Stimulated activated CD4-positive, alpha-beta T cell treated with anti-CD3 and anti-CD28 coated beads, Interleukin-15, amount 100 ng/mL, for 48 hours (primary cell): Measurements from ENCODE around the gene SH3BGRL2.
"Not testable (repeated sequence)": the region's sequence is repeated elsewhere in the genome, so short reads cannot be mapped to it uniquely, and the experiment has no call there.

ENCODE experiments used
- DNase-seq, 2 donors: peaks; one replicate each; pipeline ENCODE4 v3.0.0-alpha.2; 2020; ENCODE audit warnings: low read depth in 2 of 2

Gene SH3BGRL2

DNA sequence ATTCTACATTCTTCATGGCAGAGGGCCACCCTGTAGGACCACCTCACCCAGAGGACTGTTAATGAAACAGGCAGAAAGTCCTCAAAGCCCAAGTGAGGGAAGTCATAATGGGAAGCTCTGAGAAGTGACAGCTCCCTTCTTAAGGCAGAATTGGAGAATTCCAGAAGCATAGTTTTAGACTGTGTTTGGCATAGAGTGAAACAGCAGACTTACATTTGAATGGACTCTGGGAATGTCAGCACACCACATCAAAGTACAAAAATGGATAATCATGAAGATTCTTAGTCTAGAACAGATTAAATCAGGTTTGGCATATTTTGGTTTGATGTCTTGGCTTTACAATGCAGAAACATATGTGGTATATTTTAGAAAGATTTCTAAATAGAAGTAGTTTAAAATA, 17.9 kb downstream of the SH3BGRL2 start:
- no peak for DNase-seq

DNA sequence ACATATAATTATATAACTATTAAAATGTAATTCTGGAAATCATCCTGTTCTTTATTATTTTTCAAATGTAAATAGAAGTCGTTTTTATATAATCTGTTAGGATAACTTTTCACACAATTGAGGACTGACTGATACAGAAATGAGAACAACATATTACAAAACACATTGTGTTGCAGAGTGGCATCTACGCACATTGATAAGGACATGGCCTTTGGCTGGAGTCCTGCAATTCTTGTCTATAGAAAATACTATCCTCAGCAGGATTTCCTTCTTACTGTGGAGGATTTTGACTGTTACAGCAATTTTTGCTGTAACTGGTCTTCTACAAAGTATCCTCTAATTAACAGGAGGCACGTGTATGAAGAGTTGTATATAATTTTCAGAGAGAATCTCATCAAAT, 19.8 kb downstream of the SH3BGRL2 start:
- DNase-seq = no peak

DNA sequence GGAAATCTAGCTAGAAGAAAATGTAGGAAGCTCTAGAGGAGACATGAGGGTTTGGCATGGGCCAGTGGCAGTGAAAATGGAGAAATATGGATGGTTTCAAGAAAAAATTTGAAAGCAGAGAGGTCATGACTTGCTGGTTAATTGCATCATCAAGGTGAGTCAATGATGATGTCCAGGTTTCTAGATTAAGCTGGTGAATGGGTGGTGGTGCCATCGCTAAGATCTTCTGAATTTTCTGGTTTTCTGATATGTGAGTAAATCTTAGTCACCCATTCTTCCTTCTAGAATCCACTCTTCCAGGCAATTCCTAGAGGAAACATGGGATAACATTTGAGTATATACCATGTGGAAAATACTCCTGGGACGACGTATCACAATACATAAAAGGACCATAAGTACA, 25.0 kb downstream of the SH3BGRL2 start:
- no peak for DNase-seq

DNA sequence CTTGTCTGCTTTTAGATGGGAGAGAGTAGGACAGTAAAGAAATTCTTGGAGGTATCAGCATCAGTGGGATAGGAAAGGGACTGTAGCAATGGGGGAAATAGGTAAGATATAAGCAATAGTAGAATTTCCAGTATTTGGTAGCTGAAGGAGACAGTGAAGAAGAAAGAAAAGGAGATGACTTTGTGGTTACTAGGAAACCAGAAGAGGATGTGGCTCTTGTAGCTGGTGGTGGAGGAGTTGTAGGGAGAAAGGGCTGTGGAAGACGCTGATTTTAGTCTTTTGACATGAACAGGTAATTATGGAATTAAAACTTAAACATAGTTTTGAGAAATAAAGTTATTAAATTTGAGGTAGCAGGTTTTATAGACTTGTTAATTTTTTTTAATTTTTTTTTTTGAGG, 26.1 kb downstream of the SH3BGRL2 start:
- DNase-seq = no peak

DNA sequence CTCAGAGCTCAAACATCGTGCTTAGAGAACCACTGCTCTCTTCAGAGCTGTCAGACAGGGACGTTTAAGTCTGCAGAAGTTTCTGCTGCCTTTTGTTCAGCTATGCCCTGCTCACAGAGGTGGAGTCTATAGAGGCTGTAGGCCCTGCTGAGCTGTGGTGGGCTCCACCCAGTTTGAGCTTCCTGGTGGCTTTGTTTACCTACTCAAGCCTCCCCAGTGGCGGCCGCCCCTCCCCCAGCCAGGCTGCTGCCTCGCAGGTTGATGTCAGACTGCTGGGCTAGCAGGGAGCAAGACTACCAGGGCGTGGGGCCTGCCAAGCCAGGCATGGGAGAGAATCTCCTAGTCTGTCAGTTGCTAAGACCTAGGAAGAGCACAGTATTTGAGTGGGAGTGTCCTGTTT, 32.5 kb downstream of the SH3BGRL2 start:
- DNase-seq = not testable (repeated sequence)

DNA sequence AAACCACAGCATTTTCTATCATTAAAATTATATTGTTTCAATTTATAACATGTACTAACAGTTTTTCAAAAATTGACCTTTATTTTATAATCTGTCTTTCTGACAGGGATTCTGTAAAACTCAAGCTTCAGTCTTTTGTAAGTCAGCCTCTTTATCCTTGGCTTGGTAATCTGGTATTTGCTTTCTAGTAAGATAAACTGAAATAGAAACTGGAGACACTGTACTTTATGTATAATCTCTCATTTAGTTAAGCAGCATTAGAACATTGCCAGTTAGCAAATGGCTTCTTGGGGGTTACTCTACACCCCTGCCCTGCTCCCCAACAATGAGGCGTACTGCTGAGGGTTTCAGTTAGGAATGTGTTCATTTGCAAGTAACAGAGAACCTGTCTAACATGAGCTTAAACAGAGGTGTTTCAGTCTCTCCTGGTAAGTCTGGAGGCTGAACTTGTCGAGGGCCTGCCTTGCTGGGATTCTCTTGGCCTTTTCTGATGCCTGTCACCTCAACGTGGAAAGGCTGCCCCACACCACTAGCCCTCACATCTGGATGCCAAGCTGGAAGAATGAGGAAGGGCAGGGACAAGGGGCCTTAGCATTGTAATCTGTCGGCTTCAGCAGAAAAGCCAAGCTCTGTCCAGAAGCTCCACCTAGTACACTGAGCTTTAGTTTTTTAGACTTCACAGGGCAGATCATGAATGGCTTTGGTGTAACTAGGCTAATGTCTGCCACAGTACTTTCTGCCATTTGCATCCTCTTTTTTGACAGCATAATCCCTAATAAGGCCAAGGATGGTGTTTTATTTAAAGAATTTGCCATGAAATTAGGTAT, 34.8 kb downstream of the SH3BGRL2 start:
- DNase-seq = no peak

DNA sequence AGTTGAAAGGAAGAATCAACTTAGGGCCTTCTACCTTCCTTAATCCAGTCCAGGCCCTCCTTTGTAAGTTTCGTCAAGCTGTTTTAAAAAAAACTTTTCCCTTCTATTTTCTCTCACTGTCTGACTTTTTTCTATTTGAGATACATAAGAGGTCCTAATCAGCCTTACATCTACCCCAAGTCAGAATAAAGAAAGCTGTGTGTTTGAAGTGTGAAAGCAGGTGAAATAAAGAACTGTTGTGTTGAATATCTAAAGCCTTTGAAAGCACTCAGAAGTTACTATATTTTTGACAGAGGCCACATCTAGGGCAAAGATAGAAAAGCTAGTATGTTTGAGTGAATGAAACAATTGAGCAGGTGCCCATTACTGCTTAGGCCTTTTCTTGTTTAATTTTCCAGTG, 35.5 kb downstream of the SH3BGRL2 start:
- no peak for DNase-seq

DNA sequence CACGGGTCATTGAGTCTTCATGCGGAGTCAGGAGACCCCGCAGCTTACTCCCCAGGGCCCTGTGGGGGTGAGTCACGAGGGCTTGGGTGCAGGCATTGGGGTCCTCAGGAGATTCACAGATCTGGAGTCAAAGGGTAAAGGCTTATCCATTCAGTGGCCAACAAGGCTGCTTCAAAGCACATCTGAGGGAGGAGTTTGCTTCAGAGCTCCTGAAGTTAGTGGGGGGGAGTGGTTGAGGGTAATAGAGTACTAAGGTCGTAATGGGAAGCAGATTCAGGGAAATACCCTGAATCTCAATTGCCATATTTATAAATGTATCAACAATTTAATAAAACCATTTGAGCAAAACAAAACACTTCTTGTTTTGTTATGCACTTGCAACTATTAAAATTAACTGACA, 37.3 kb downstream of the SH3BGRL2 start:
- DNase-seq = no peak

DNA sequence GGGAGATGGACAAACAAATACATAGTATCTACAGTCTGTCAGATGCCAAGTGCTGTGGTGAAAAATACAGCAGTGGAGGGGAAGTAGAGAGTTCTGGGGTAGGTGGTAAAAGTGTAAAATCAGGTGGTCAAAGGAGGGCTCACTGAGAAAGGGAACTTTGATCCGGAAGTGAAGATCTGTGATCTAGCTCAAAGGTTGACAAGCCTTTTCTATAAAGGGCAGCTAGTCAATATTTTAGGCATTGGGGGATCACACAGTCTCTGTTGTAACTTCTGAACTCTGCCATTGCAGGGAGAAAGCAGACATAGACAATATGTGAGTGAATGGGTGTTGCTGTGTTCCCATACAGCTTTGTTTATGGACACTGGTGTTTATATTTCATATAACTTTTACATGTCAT, 38.6 kb downstream of the SH3BGRL2 start:
- DNase-seq = no peak

DNA sequence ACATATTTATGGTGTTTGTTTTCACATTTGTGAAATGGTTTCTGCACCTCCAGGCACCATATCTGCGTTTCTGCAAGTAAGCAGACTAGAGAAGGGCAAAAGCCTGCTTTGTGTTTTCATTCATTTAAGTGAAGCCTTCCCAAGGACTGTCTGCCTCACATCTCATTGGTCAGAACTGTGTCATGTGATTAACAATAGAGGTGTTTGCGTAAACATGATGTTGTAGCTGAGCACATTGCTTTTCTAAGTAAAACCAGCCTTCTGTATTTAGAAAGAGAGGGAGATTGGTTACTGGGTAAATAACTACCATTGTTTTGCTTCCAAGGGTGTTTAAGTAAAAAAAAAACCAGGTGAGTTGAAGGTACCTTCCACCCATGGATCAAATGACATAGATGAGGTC, 39.7 kb downstream of the SH3BGRL2 start:
- no peak for DNase-seq

DNA sequence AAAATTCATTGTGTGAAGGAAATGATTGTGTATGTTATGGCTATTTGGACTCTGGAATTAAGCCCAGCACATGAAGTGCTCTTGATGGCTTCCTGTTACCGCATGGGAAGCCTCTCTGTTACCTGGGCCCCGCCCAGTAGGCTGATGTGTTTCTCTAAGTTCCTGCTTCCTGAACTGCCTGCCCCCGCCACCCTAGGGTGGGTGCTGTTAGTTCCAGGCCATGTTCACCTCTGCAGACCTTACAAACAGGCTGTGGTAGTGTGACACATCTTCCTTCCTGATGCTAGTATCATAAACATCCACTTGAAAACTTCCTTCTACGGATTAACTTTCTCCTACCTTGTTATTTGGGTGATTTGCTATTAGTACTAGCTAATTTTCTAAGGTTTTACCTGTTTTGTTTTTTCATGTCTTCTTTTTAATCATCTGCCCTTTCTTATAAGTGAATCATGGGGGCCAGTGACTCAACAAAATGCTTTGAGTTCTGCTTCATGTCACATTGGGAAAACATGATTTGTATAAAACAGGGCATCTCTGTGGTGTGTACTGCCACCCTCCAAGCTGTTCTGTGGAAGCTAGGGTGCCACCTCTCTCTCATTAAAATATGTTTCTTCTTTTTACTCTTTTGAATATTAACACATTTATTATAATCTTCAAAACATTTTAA, 40.6 kb downstream of the SH3BGRL2 start:
- peak; percentile 26 to 41 for DNase-seq

DNA sequence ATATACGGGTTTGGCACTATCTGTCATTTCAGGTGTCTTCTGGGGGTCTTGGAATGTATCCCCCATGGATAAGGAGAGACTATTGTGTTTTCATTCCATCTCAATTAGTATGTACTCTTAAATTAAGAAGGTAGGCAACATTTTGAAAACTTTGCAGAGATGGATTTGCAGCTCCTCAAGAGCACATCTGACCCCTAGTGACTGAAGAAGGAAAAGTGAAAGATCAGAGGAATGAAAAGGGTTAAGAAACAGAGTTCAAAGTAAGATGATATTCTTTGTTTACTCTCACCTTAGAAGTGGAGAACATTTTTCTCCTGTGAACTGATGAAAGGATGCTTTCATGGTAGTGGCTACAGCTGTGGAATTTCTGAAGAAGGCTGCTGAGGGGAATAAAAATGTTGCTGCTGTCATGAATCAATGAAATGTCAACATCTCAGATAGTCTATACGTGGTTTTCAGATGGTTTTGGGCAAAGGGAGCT, 41.5 kb downstream of the SH3BGRL2 start:
- DNase-seq = no peak

DNA sequence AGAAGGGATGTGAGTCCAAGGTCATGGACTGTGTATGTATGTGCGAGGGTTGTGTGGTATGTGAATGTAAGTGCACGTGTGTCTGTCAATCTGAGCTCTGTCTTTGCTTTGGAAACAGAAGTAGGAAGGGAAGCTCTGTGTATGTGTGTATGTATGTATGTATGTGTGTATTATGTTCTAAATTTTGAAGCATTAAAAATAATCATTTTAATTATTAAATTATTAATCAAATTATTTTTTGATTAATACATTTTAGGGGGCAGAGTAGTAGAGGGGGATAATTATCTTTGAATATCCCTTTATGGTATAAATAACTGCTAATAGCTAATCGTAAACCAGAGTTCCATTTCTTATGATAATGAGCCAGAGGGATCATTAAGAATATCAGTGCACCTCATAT, 42.8 kb downstream of the SH3BGRL2 start:
- no peak for DNase-seq

DNA sequence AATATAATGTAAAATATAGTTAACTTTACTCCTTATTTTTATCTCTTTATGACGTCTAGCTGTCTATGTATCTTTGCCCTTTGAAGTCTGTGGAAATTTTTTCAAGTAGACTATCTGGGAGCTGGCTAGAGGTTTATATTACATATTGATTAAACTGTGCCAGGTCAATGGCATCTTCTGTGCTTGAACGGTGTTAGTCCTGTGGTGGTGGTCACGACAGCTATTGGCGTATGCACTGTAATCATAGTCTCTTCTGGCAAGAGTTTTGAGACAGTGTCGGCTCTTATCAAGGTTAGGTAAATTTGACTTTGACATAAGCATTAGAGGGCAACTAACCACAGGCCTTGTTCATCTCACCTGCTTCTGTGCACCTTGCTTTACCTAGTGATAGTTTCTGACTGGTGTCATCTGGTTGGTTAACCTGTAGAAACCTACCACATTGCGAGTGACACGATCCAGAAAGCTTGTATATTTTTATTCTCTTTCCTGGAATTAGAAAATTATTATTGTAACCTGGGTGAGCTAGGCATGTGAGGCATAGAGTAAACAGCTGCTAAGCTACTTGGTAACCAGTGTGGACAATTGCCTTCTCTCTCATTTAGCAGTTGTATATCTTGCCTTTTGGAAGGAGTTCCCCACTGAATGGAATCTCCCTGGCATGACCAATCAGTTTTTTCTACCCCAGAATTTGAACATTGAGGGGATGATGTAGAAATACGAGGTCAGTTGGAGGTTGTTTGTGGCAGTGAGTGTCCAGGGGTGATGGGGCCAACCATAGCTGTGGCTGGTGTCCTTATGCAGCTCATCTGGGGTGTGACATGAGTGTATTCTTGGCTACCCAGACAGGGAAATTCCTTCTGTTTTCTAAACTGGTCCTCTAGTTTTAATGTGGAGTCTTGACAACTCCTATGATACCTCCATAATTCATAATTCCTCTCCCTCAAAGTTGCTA, 45.9 kb downstream of the SH3BGRL2 start:
- DNase-seq = no peak

DNA sequence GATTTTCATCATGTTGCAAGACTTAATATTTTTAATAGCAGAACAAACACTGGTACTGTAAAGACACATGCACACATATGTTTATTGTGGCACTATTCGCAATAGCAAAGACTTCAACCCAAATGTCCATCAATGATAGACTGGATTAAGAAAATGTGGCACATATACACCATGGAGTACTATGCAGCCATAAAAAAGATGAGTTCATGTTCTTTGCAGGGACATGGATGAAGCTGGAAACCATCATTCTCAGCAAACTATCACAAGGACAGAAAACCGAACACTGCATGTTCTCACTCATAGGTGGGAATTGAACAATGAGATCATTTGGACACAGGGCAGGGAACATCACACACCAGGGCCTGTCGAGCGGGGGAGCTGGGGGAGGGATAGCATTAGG, 51.6 kb downstream of the SH3BGRL2 start:
- DNase-seq = not testable (repeated sequence)

DNA sequence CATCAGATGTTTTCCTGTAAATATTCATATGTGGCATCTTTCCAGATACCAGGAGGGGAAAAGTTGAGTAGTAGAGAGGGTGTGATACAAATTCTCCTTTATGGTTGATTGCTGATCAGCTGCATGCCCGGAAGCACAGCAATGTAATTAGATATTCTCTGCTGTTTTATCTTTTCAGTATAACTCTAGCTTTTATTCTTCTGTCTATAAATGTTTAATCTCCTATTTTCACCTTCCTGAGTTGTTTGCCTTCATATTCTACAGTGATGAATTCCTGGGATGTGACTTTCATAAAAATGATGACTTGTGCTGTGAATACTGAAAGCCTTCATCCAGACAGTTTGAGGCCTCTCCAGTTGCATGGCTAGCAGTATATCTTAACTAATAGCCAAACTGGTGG, 53.7 kb downstream of the SH3BGRL2 start:
- DNase-seq = no peak

DNA sequence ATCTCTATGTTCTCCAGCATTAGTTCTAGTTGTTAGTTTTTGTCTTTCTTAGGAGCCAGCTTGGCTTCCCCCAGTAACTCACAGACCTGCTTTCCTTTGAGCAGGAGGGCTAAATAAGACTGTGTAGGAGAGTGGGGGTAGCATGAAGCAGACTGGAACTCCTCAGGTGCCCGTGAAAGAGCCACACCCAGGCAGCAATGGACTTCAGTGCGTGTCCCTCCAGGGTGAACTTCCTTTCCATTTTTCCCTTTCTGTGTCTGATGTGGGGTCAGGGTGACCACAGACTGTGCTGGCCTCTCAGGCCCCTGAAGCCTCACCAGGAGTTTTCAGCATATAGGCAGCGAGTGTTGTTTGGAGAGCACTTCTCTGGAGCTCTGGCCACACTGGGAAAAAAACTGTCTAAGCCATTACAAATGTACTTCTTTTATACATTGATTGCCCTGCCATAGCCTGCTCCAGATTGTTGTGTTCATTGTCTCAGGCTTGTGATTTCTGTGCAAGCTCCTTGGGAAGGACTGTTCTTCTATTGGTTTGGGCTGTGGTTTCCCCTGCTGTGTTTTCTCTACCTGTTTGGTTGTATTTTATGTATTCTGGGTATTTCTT, 55.7 kb downstream of the SH3BGRL2 start:
- DNase-seq = no peak

DNA sequence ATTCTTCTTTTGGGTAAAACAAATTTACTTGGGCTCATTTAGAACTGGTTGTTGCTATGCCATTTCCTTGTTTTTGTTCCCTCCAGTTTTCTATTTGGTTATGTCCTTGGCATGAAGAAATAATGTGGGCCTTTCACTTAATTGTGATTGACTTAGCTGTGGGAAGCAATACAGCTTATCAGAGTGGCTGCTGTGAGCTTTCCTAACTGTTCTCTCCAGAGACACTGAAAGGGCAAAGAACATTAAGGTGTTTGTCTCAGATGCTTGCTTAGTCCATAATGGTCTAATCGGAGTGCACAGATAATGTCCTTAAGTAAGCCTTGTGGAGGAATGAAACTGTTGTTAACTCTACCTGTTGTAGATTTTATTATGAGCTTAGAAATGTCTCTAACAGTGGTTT, 56.6 kb downstream of the SH3BGRL2 start:
- no peak for DNase-seq

DNA sequence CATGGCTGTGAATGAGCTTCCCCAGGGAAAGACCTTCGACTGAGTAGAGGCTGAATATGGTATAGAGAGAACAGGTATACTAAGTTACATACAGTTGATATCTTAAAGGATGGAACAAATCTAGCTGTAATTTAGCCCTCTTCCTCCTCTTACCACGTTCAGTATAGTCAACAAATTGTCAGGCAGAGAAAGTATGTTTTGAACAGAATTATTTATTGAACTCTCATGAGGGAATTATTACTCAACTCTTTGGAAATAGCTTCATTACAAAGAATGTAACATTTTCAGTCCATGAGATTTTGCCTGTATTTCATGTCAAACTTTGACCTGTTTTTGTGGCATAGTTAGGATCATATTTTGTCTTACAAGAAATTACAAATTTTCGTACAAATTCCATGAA, 63.0 kb downstream of the SH3BGRL2 start:
- DNase-seq = no peak

DNA sequence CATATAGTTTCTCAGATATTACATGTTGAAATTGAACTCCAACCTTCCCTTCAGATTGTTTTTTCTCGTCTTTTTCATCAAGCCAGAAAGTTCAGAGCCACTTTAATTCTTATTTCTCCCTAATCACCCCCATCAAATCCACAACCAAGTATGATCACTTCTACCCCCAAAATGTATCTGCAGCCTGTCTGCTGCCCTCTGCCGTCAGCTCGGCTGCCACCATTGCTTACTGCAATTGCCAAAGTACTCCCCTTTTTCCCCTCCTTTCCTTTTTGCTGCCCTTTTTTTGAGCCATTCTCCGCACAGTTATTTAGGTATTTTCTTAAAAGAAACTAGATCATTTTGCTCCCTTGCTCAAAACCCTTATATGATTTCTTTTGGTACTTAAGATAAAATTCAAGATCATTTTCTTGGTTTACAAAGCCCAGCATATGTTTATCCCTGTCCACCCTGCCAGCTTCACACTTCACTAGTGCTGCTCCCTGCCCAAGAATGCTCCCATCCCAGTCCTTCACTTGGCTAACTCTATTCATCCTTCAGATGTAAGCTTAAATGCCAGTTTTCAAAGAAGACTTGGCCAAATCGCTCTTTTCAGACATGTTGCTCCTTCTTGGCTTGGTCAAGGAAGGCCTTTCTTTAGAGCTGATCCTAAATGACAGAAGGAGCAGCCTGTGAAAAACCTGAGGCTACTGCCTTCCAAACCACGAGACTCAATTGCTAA, 63.7 kb downstream of the SH3BGRL2 start:
- DNase-seq = no peak

DNA sequence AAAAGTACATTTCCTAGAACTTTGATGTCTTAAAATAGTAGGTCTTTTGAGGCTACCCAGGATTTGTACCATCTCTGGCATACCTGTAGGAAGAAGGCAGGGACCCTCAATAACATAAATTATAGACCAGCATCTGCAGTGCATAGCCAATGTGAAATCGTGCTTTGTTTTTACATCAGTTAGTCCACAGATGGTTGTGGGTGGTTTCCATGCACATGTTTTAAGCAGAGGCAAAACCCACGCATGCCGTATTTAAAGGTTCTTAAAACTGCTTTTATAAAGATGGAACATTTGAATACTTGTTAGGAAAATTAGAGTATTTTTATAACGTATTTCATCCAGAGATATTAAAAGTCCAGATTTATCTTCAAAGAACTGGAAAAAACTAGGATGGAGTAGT, 66.3 kb downstream of the SH3BGRL2 start:
- no peak for DNase-seq
